ENCODE results near the gene WNK4.

The WNK4 gene

GRCh38 chr17:42797067-42798007 lies 16.9 kb downstream of the WNK4 start:
- DNase-seq (ENCODE audit: low read depth in 2 of 2) = no peak

- no peak for DNase-seq (ENCODE audit: low read depth in 2 of 2)
Measured at GRCh38 chr17:42798011-42798382, 17.6 kb downstream of the WNK4 start.

GRCh38 chr17:42798383-42799380 lies 18.3 kb downstream of the WNK4 start, which contains the start of the genes CNTD1 and COA3:
Gene CNTD1 (plus strand): TSS chr17:42798861. CDS start chr17:42799068, 207 bp downstream.
Gene COA3 (minus strand): TSS chr17:42798704. CDS start chr17:42798681, 23 bp downstream.
- DNase-seq (ENCODE audit: low read depth in 2 of 2) = peak; percentile 47 to 57

GRCh38 chr17:42803074-42803883 lies 22.9 kb downstream of the WNK4 start:
- DNase-seq (ENCODE audit: low read depth in 2 of 2) = no peak

GRCh38 chr17:42804918-42805367 lies 24.5 kb downstream of the WNK4 start:
- no peak for DNase-seq (ENCODE audit: low read depth in 2 of 2)

- no peak for DNase-seq (ENCODE audit: low read depth in 2 of 2)
Measured at GRCh38 chr17:42806249-42806648, 25.8 kb downstream of the WNK4 start.

GRCh38 chr17:42809250-42809649 lies 28.8 kb downstream of the WNK4 start:
- DNase-seq (ENCODE audit: low read depth in 2 of 2) = no peak

GRCh38 chr17:42814633-42815399 lies 34.4 kb downstream of the WNK4 start:
- DNase-seq (ENCODE audit: low read depth in 2 of 2) = no peak

GRCh38 chr17:42817866-42818265 lies 37.5 kb downstream of the WNK4 start:
- DNase-seq (ENCODE audit: low read depth in 2 of 2) = no peak

- no peak for DNase-seq (ENCODE audit: low read depth in 2 of 2)
Measured at GRCh38 chr17:42818379-42818778, 38.0 kb downstream of the WNK4 start.

- DNase-seq (ENCODE audit: low read depth in 2 of 2) = peak in 1 of 2 donors; percentile 51
Measured at GRCh38 chr17:42819939-42820535, 39.6 kb downstream of the WNK4 start.

GRCh38 chr17:42821176-42821575 lies 40.8 kb downstream of the WNK4 start:
- no peak for DNase-seq (ENCODE audit: low read depth in 2 of 2)

GRCh38 chr17:42827472-42827871 lies 47.1 kb downstream of the WNK4 start:
- DNase-seq (ENCODE audit: low read depth in 2 of 2) = no peak

GRCh38 chr17:42830971-42831370 lies 50.6 kb downstream of the WNK4 start:
- no peak for DNase-seq (ENCODE audit: low read depth in 2 of 2)

- no peak for DNase-seq (ENCODE audit: low read depth in 2 of 2)
Measured at GRCh38 chr17:42832213-42832933, 52.0 kb downstream of the WNK4 start.

GRCh38 chr17:42832934-42833766 lies 52.7 kb downstream of the WNK4 start, which contains the start of gene PSME3:
Gene PSME3 (plus strand): TSS chr17:42833397. CDS start chr17:42833632, 235 bp downstream.
- DNase-seq (ENCODE audit: low read depth in 2 of 2) = peak; percentile 76 to 83

- no peak for DNase-seq (ENCODE audit: low read depth in 2 of 2)
Measured at GRCh38 chr17:42833767-42834422, 53.5 kb downstream of the WNK4 start.

- no peak for DNase-seq (ENCODE audit: low read depth in 2 of 2)
Measured at GRCh38 chr17:42835732-42836131, 55.3 kb downstream of the WNK4 start.

All from stimulated activated CD8-positive, alpha-beta memory T cell treated with anti-CD3 and anti-CD28 coated beads, Interleukin-2, amount 100 ng/mL, for 1 hour (primary cell).